Heart left ventricle (tissue), 16 donors: ENCODE results near the gene SLC40A1. TPM values are rescaled to one million over a fixed set of nuclear protein-coding genes. Genes with fewer than 3 reads are reported as not detected.
A peak's percentile ranks its signal among the peaks of the same experiment; 100 is the strongest.

Experiments
- ATAC-seq, 4 donors: fragments of 200-7000 bp; cut with Tn5 transposase; one replicate each; pipeline ENCODE4 v1.9.1; 2020 to 2022; ENCODE audit warnings: moderate library complexity in 4 of 4, mild to moderate bottlenecking in 3 of 4, moderate number of reproducible peaks in 1 of 4
- DNase-seq, 5 donors: peaks; one replicate each; pipeline ENCODE4 v3.0.0-alpha.2; 2020
- H3K27ac ChIP-seq, 12 donors: fragments of 200-600 bp; sonication (generic) in 4 of 12; one replicate each; pipeline versions ENCODE4 v1.5.0 to v1.8.0; 2016 to 2022; ENCODE audit warnings: mild to moderate bottlenecking in 2 of 12
- H3K27me3 ChIP-seq, 9 donors: fragments of 200-600 bp; sonication (generic) in 2 of 9; one replicate each; pipeline versions ENCODE4 v1.5.1 to v1.8.0; 2016 to 2022; ENCODE audit warnings: mild to moderate bottlenecking in 3 of 9
- H3K36me3 ChIP-seq, 9 donors: fragments of 200-600 bp; sonication (generic) in 2 of 9; one replicate each; pipeline versions ENCODE4 v1.5.0 to v1.8.0; 2018 to 2022; ENCODE audit warnings: mild to moderate bottlenecking in 2 of 9
- H3K4me1 ChIP-seq, 12 donors: fragments of 200-600 bp; sonication (generic) in 4 of 12; one replicate each; pipeline versions ENCODE4 v1.5.0 to v1.8.0; 2016 to 2022; ENCODE audit warnings: mild to moderate bottlenecking in 3 of 12
- H3K4me3 ChIP-seq, 12 donors: fragments of 200-600 bp; sonication (generic) in 4 of 12; one replicate each; pipeline versions ENCODE4 v1.5.0 to v1.8.0; 2017 to 2022; ENCODE audit warnings: mild to moderate bottlenecking in 9 of 12, moderate library complexity in 4 of 12
- H3K9me3 ChIP-seq, 12 donors: fragments of 200-600 bp; sonication (generic) in 4 of 12; one replicate each; pipeline versions ENCODE4 v1.5.0 to v1.8.0; 2016 to 2022; ENCODE audit warnings: mild to moderate bottlenecking in 1 of 12
- POLR2A ChIP-seq, 2 donors: fragments of 450-650 bp; IDR thresholded peaks; one replicate each; pipeline ENCODE4 v1.6.1; 2017; ENCODE audit warnings: antibody characterized with exemption in 2 of 2, mild to moderate bottlenecking in 2 of 2, moderate library complexity in 2 of 2
- WGBS, 4 donors: extraction: QIAGEN DNeasy Blood & Tissue Kit in 2 of 4; methylation state at CpG; one replicate each; pipeline versions ENCODE4 v1.1.5 to v1.1.7; 2013 to 2018; 5-methylcytosine and 5-hydroxymethylcytosine counted together
- intact Hi-C, 10 donors: fragments of 100-400 bp; cut with DNase I; formaldehyde crosslinking; loops; one replicate each; pipeline versions ENCODE4 v1.11.1 to v1.14.2; 2022
- polyA plus RNA-seq, 2 donors: library from polyadenylated mRNA; stranded (reverse); fragments of 200-250 nt; gene quantifications; one replicate each; pipeline ENCODE4 v1.2.3, GENCODE V29; 2013
- total RNA-seq, 9 donors: library from RNA; depleted of rRNA in 2 of 9; stranded (reverse); fragments of >200 nt in 2 of 9; fragmentation: NEBNext Ultra II Directional in 3 of 9; extraction: Animal tissue kit (Norgen Biotek cat#: 25700) in 3 of 9; gene quantifications; one replicate each; pipeline versions ENCODE4 v1.1.0 to v1.2.4, GENCODE V29; 2016 to 2023
- TF ChIP-seq, protein P1 (sequence below), 12 donors: fragments of 200-600 bp; sonication (generic) in 4 of 12; IDR thresholded peaks; one replicate each; pipeline versions ENCODE4 v1.5.0 to v1.8.0; 2018 to 2022; ENCODE audit warnings: antibody characterized with exemption in 12 of 12, mild to moderate bottlenecking in 5 of 12
- donor health status: ischemic (EF 13 %, LVEDD 7.1; RV severe dilation, severe dysfunction).
- donor health status: healthy with polysubstance abuse.
- donor health status: DM: no; HTN: yes; CAD: no.
- donor health status: DM: no; HTN: no; CAD: no.
- donor health status: ischemic (EF 25% LVEDD 6.9; RV normal size, moderate dysfunction).
- donor health status: ischemic (EF 25% LVEDD 5.7; RV mildly dilated, moderate dysfunction).
- donor health status: healthy.
- donor health status: DM: yes; HTN: yes; CAD: no.
- donor health status: ischemic (EF 35%, LVEDD 5.7; RV mildly dilated, moderate dysfunction).
- donor health status: nonischemic (EF 11% LVEDD 7.7; RV severe dilation, severe dysfunction).
- donor health status: DM: yes; HTN: yes; CAD: no.
- donor health status: PGD.
- donor health status: ischemic (EF 29% LVEDD 5.4; RV normal size, mild dysfunction).
- donor health status: nonischemic (EF 23%, LVEDD 6.1; RV moderate dilation, normal function).

The SLC40A1 gene
- total and polyA plus RNA-seq, 11 donors, result 10.2 to 109 (median 40.5) TPM

DNA sequence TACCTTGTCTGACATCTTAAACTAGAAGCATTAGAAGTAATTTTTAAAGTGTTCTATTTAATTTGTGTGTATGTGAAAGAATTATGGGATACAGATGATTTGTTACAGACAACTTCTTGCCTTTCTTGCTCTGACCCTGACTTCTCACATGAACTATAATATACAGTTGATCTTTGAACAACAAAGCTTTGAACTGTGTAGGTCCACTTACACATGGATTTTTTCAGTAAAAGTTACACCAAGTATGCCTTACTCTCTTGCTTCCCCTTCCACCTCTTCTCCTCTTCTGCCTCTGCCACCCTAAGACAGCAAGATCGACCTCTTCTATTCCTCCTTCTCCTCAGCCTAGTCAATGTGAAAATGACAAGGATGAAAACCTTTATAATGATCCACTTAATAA, 42.2 kb downstream of the SLC40A1 start:
- H3K36me3 ChIP-seq, result no peaks in the 10 kb centered on the region
- no peak for ATAC-seq
- intact Hi-C loops, result no loop called here
- peaks cover 0 to 23% (median 8%) of the 10 kb centered on the region in 12 donors for H3K4me1 ChIP-seq
- H3K4me3 ChIP-seq, result no peak overlapping the region
- DNase-seq, result no peak
- TF ChIP-seq, protein P1, sequence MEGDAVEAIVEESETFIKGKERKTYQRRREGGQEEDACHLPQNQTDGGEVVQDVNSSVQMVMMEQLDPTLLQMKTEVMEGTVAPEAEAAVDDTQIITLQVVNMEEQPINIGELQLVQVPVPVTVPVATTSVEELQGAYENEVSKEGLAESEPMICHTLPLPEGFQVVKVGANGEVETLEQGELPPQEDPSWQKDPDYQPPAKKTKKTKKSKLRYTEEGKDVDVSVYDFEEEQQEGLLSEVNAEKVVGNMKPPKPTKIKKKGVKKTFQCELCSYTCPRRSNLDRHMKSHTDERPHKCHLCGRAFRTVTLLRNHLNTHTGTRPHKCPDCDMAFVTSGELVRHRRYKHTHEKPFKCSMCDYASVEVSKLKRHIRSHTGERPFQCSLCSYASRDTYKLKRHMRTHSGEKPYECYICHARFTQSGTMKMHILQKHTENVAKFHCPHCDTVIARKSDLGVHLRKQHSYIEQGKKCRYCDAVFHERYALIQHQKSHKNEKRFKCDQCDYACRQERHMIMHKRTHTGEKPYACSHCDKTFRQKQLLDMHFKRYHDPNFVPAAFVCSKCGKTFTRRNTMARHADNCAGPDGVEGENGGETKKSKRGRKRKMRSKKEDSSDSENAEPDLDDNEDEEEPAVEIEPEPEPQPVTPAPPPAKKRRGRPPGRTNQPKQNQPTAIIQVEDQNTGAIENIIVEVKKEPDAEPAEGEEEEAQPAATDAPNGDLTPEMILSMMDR (IDR thresholded peaks at IDR 0.05), result no peak
- no peak for TF ChIP-seq POLR2A (IDR thresholded peaks at IDR 0.05)
- 52 to 95% (median 93%) methylated on average over 1 of the region's 1 CpG for WGBS, 4 donors
- peaks cover 0 to 6% (median 0%) of the 10 kb centered on the region in 12 donors for H3K9me3 ChIP-seq
- H3K27me3 ChIP-seq, result no peaks in the 10 kb centered on the region
- no peak overlapping the region for H3K27ac ChIP-seq

DNA sequence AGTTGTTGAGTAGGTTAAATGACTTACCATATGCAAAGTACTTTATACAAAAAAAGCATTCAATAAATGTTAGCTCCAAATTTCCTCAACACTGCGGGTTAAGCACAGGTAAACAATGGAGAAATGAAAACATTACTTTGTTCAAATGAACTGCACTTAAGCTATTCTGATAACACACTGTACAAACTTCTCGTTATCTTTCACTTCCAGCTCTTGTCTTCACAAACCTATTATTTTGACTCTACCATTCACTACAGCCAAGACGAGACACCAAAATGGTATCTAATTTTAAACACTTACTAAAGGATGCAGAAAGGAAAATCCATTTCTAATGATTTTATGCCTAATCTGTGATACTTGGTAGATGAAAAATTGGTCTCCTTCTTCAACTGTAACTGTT, 43.8 kb downstream of the SLC40A1 start:
- TF ChIP-seq POLR2A (IDR thresholded peaks at IDR 0.05), result no peak
- TF ChIP-seq, protein P1 (IDR thresholded peaks at IDR 0.05), result no peak
- H3K36me3 ChIP-seq, result no peaks in the 10 kb centered on the region
- WGBS, 4 donors, result 60 to 65% (median 62%) methylated on average over 3 of the region's 3 CpGs
- intact Hi-C loops, result no loop called here
- no peak overlapping the region for H3K27ac ChIP-seq
- H3K4me3 ChIP-seq, result no peak overlapping the region
- no peaks in the 10 kb centered on the region for H3K9me3 ChIP-seq
- no peaks in the 10 kb centered on the region for H3K27me3 ChIP-seq
- ATAC-seq, result no peak
- H3K4me1 ChIP-seq, result peaks cover 0 to 34% (median 9%) of the 10 kb centered on the region in 12 donors
- DNase-seq, result no peak

DNA sequence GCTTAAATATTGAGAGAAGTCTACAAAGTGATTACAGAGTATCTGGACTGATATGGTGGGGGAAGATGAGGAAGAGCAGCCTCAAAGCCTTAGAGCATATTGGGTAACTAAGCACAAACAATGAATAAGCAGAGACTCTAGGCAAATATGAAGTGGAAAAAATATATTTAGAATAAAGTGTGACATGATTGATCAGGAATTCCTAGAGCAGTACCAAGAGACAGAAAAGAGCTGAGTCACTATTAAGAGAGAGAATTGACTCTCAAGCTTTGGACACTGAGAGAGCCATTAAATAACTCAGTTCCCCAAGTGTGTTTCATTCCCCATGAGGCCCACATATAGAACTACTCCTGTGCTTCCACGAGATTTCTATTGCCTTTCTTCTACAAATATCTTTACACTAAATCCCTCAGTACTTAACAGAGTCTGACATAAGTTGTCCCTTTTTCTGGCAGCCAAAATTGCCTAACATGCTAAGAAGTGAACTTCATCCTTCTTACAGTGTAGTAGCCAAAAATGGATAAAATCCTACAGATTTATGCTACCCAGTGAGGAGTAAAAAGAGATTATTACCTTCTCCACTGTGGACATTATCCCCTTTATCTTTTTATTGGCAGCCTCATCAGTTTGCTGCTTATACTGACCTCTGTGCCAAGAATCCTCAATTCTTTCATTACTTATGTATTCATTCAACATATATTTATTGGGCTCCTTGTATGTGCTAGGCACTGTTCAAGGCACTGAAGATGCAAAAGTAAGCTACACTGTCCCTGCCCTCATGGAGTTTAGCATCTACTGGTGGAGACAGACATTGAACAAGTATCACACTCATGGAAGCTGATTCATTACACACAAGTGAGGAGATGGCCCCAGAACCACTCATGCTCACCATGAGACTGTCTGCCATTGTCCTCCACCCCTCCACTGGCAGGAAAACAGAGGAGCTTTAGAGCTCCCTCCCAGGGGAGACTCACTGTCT, 45.4 kb downstream of the SLC40A1 start:
- Histone ChIP-seq H3K27ac (peak overlapping the region in 4 of 12 donors; percentile 11 to 70 (median 20)), H3K36me3 (no peaks in the 10 kb centered on the region), H3K27me3 (no peaks in the 10 kb centered on the region), H3K4me3 (no peak overlapping the region), H3K9me3 (no peaks in the 10 kb centered on the region), H3K4me1 (peaks cover 0 to 44% (median 9%) of the 10 kb centered on the region in 12 donors)
- intact Hi-C loops, result no loop called here
- no peak for TF ChIP-seq POLR2A (IDR thresholded peaks at IDR 0.05)
- TF ChIP-seq, protein P1 (IDR thresholded peaks at IDR 0.05), result no peak
- DNase-seq (no peak), ATAC-seq (peak in 3 of 4 donors; percentile 31 to 69 (median 47))
- WGBS, 4 donors, result 56 to 63% (median 59%) methylated on average over 1 of the region's 1 CpG

DNA sequence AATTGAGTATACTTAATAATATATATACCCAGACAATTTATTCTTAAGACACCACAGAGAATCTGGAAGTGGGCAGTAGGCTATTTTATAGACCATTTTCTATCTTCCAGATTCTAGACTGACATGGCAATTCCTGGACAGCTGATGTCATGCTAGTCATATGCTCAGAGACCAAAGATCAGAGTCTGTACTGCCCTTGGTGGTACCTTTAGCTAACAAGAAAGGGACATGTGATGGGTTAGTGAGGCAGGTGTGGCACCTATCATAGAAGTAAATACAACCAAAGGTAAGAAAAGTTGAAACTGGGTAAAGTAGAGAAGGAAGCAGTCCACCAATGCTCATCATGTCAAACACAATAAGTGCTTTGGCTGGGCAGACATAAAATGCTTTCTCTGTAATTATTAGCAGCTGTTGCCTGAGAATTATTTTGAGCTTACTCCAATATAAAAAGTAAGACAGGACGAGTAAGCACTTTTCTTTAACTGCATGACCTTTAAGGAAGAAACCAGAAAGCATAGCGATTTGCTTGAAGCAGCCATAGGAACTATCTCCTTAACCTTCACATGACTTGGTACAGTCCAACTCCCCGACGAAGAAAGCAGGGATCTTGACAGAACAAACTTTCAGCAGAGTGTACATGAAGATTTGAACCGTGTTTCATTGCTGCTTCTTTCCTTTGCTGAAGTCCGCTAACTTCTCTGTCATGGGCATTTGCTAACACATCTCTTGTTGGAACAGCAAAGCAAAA, 47.1 kb downstream of the SLC40A1 start:
- Histone ChIP-seq H3K9me3 (no peaks in the 10 kb centered on the region), H3K27ac (peak overlapping the region in 1 of 12 donors; percentile 70), H3K27me3 (no peaks in the 10 kb centered on the region), H3K4me1 (peaks cover 0 to 44% (median 9%) of the 10 kb centered on the region in 12 donors), H3K36me3 (no peaks in the 10 kb centered on the region), H3K4me3 (no peak overlapping the region)
- DNase-seq, result no peak
- TF ChIP-seq, protein P1 (IDR thresholded peaks at IDR 0.05), result no peak
- no peak for TF ChIP-seq POLR2A (IDR thresholded peaks at IDR 0.05)
- no peak for ATAC-seq
- WGBS, 4 donors, result 79 to 83% (median 81%) methylated on average over 6 of the region's 6 CpGs
- intact Hi-C loops, result no loop called here
